Measurements from ENCODE around the gene DCHS2.

DCHS2 gene

DNA sequence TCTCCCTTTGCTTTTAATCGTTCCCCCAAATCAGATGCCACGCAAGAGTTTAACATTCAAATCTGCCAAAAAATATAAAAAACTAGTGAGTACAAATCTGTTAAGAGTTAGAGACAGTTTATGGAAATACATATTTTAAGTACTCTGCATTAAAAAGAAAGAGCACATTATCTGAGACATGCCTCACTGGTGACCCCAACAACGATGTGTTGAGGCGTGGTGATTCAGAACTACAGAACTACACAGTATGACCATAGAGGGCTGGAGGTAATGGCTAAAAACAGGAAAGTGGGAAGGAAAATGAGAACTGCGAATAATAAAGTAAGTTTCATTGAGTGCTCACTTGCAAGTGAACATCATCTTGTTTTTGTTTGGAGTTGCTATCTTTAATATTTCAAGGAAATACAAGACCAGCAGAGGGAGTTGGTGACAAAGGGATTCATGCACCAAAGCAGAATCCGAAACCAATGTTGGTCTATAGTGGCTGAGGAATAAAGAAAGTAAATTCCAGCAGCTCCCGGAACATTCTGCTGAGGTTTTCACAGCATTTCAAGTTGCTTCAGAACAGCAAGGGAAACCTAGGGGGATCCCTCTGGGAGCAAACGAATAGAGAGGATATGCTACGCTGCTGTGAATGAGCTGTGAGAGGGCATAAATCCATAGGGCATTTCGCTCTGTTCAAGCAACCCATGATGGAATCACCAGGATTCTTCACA is 92.2 kb downstream of the DCHS2 start:
- 86% methylated on average over 6 of the region's 10 CpGs for WGBS, 2 experiments (ENCODE audit: insufficient coverage in 2 of 2)
- Histone ChIP-seq H3K9me3 (ENCODE audit: control insufficient read depth, low read length) (no peaks in the 10 kb centered on the region), H3K27ac (ENCODE audit: low read depth, low read length, severe bottlenecking) (no peak overlapping the region), H3K4me1 (ENCODE audit: control insufficient read depth, insufficient read depth, low read length, poor library complexity, severe bottlenecking) (no peaks in the 10 kb centered on the region), H3K4me3 (ENCODE audit: extremely low read depth, insufficient read depth, low read length, poor library complexity, severe bottlenecking) (no peak overlapping the region), H3K36me3 (ENCODE audit: control insufficient read depth, insufficient read depth, low read length) (no peaks in the 10 kb centered on the region)

DNA sequence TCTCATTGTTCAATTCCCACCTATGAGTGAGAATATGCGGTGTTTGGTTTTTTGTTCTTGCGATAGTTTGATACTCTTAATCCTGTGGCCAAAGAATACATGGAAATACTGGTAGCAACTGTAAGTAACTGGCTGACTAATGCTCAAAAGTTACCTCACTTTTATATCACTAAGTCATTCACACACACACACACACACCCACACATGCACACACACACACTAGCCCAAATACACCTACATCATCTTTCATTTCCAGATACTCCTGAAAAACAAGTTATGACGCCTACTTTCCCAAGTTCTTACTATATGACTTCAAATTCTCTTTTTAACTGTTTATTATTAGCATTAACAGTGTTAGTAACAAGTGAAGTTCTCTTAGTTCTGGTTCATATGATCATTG is 101.3 kb downstream of the DCHS2 start:
- Histone ChIP-seq H3K36me3 (ENCODE audit: control insufficient read depth, insufficient read depth, low read length) (no peaks in the 10 kb centered on the region), H3K4me3 (ENCODE audit: extremely low read depth, insufficient read depth, low read length, poor library complexity, severe bottlenecking) (no peak overlapping the region), H3K4me1 (ENCODE audit: control insufficient read depth, insufficient read depth, low read length, poor library complexity, severe bottlenecking) (no peaks in the 10 kb centered on the region), H3K27ac (ENCODE audit: low read depth, low read length, severe bottlenecking) (no peak overlapping the region), H3K9me3 (ENCODE audit: control insufficient read depth, low read length) (no peaks in the 10 kb centered on the region)
- WGBS, 2 experiments (ENCODE audit: insufficient coverage in 2 of 2) = no CpG with 5 or more reads among the region's 3 CpGs

DNA sequence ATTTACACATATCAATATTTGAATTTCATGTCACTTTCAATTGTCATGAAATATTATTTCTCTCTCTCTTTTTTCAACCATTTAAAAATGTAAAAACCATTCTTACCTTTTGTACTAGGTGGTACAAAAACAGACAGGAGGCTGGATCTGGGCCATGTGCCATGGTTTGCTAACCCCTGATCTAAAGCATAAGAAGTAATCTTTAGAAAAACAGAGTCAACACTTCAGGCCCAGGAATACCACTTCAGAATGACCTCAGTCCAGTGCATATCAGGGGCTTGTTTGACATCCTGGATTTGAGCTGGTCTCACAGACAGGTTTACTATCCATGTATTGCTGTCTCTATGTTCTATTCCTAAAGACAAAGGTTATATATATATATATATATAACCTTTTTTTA is 102.5 kb downstream of the DCHS2 start:
- no peak overlapping the region for H3K4me3 ChIP-seq (ENCODE audit: extremely low read depth, insufficient read depth, low read length, poor library complexity, severe bottlenecking)
- no peak overlapping the region for H3K27ac ChIP-seq (ENCODE audit: low read depth, low read length, severe bottlenecking)
- no peaks in the 10 kb centered on the region for H3K4me1 ChIP-seq (ENCODE audit: control insufficient read depth, insufficient read depth, low read length, poor library complexity, severe bottlenecking)
- H3K36me3 ChIP-seq (ENCODE audit: control insufficient read depth, insufficient read depth, low read length) = no peaks in the 10 kb centered on the region
- no peaks in the 10 kb centered on the region for H3K9me3 ChIP-seq (ENCODE audit: control insufficient read depth, low read length)

DNA sequence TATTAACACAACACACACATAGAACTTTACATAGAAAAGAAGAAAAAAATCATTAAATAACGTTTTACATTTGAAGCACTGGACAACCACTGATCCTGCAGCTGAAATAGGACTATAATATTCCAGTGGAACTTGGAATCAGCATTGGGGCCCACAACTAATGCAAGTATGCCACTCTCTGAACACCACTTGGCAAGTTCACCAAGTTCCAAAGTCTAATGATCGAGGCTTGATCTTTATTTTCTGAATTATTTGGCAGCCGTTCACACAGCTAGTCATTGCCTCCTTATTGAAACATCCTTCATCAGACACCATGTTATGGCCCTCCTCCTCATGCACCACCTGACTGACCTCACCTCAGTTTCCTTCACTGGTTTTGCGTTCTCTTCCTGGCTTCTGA is 107.6 kb downstream of the DCHS2 start:
- no peaks in the 10 kb centered on the region for H3K36me3 ChIP-seq (ENCODE audit: control insufficient read depth, insufficient read depth, low read length)
- no peak overlapping the region for H3K4me3 ChIP-seq (ENCODE audit: extremely low read depth, insufficient read depth, low read length, poor library complexity, severe bottlenecking)
- H3K4me1 ChIP-seq (ENCODE audit: control insufficient read depth, insufficient read depth, low read length, poor library complexity, severe bottlenecking) = no peaks in the 10 kb centered on the region
- 90 to 95% methylated on average over 3 to 4 of the region's 4 CpGs for WGBS, 2 experiments (ENCODE audit: insufficient coverage in 2 of 2)
- H3K9me3 ChIP-seq (ENCODE audit: control insufficient read depth, low read length) = no peaks in the 10 kb centered on the region
- H3K27ac ChIP-seq (ENCODE audit: low read depth, low read length, severe bottlenecking) = no peak overlapping the region

DNA sequence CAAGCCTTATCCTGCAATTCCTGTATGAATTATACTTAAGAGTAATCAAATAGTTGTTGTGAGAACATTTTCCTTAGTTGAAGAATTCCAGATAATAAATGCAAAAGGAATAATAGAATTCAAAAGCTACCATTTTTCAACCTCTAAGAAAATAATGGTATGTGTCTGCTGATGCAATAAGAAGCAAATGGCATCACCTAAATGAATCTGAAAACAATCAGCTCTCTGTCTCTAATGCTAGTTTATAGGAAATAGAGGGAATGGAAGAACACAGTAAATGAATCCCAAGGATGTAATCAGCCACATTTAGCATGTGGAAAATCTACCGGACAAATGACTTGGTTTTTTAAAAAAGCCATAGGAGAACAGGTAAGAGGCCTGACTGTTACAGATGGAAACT is 115.1 kb downstream of the DCHS2 start:
- Histone ChIP-seq H3K4me3 (ENCODE audit: extremely low read depth, insufficient read depth, low read length, poor library complexity, severe bottlenecking) (no peak overlapping the region), H3K36me3 (ENCODE audit: control insufficient read depth, insufficient read depth, low read length) (no peaks in the 10 kb centered on the region), H3K4me1 (ENCODE audit: control insufficient read depth, insufficient read depth, low read length, poor library complexity, severe bottlenecking) (no peaks in the 10 kb centered on the region), H3K27ac (ENCODE audit: low read depth, low read length, severe bottlenecking) (no peak overlapping the region), H3K9me3 (ENCODE audit: control insufficient read depth, low read length) (no peaks in the 10 kb centered on the region)
- WGBS, 2 experiments (ENCODE audit: insufficient coverage in 2 of 2) = 80 to 100% methylated on average over 1 of the region's 1 CpG

GRCh38 chr4:154368060-154368459 is 123.5 kb downstream of the DCHS2 start:
- Histone ChIP-seq H3K9me3 (ENCODE audit: control insufficient read depth, low read length) (no peaks in the 10 kb centered on the region), H3K4me3 (ENCODE audit: extremely low read depth, insufficient read depth, low read length, poor library complexity, severe bottlenecking) (no peak overlapping the region), H3K36me3 (ENCODE audit: control insufficient read depth, insufficient read depth, low read length) (no peaks in the 10 kb centered on the region), H3K4me1 (ENCODE audit: control insufficient read depth, insufficient read depth, low read length, poor library complexity, severe bottlenecking) (no peaks in the 10 kb centered on the region), H3K27ac (ENCODE audit: low read depth, low read length, severe bottlenecking) (no peak overlapping the region)
- 65 to 75% methylated on average over 2 of the region's 4 CpGs for WGBS, 2 experiments (ENCODE audit: insufficient coverage in 2 of 2)

- Histone ChIP-seq H3K9me3 (ENCODE audit: control insufficient read depth, low read length) (no peaks in the 10 kb centered on the region), H3K4me3 (ENCODE audit: extremely low read depth, insufficient read depth, low read length, poor library complexity, severe bottlenecking) (no peak overlapping the region)
These were observed 123.9 kb downstream of the DCHS2 start for GRCh38 chr4:154367659-154368058.

DNA sequence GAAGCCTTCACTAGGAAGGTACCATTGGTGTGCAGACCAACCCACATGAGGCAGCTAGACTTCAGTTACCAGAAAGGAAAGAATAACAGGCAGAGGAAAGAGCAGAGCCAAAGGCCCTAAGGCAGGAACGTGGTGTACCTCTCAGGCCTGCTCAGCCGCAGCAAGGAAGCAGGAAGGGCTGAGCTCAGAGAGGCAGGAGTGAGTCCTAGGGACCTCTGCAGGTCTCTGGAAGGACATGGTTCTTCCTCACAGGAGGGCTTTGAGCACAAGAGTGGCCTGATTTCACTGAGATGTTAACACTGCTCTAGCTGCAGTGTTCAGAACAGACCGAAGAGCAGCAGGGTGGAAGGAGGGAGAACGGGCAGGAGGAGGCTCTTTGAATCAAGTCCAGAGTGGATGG is 124.6 kb downstream of the DCHS2 start:
- Histone ChIP-seq H3K36me3 (ENCODE audit: control insufficient read depth, insufficient read depth, low read length) (no peaks in the 10 kb centered on the region), H3K27ac (ENCODE audit: low read depth, low read length, severe bottlenecking) (no peak overlapping the region), H3K4me3 (ENCODE audit: extremely low read depth, insufficient read depth, low read length, poor library complexity, severe bottlenecking) (no peak overlapping the region), H3K4me1 (ENCODE audit: control insufficient read depth, insufficient read depth, low read length, poor library complexity, severe bottlenecking) (no peaks in the 10 kb centered on the region), H3K9me3 (ENCODE audit: control insufficient read depth, low read length) (no peaks in the 10 kb centered on the region)
- 71 to 80% methylated on average over 4 of the region's 4 CpGs for WGBS, 2 experiments (ENCODE audit: insufficient coverage in 2 of 2)

More at GRCh38 chr4:154367659-154368058, 123.9 kb downstream of the DCHS2 start:
- Histone ChIP-seq H3K4me1 (ENCODE audit: control insufficient read depth, insufficient read depth, low read length, poor library complexity, severe bottlenecking) (no peaks in the 10 kb centered on the region), H3K27ac (ENCODE audit: low read depth, low read length, severe bottlenecking) (no peak overlapping the region), H3K36me3 (ENCODE audit: control insufficient read depth, insufficient read depth, low read length) (no peaks in the 10 kb centered on the region)
- WGBS, 2 experiments (ENCODE audit: insufficient coverage in 2 of 2) = 94 to 100% methylated on average over 2 of the region's 2 CpGs

- Histone ChIP-seq H3K27ac (ENCODE audit: low read depth, low read length, severe bottlenecking) (no peak overlapping the region), H3K36me3 (ENCODE audit: control insufficient read depth, insufficient read depth, low read length) (no peaks in the 10 kb centered on the region), H3K9me3 (ENCODE audit: control insufficient read depth, low read length) (no peaks in the 10 kb centered on the region), H3K4me1 (ENCODE audit: control insufficient read depth, insufficient read depth, low read length, poor library complexity, severe bottlenecking) (no peaks in the 10 kb centered on the region), H3K4me3 (ENCODE audit: extremely low read depth, insufficient read depth, low read length, poor library complexity, severe bottlenecking) (no peak overlapping the region)
- 70 to 86% methylated on average over 1 to 2 of the region's 7 CpGs for WGBS, 2 experiments (ENCODE audit: insufficient coverage in 2 of 2)
These were observed 127.3 kb downstream of the DCHS2 start for GRCh38 chr4:154364066-154364845.

DNA sequence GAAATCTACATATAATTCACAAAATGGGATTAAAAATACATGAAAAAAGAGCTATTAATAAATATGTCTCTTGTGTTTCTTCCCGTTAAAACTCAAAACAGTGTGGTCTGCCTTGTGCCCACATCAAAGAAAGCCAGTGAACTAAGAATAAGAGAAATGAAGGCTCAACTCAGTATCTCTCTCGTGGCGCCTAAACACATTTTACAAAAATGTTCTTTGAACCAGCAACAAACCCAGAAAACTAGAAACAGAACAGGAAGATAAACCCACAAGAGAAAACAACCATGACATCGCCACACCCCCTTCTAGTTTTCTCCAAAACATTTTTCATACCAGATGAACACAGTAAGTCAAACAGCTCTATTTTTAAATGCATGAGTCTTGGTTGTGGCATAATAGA is 130.1 kb downstream of the DCHS2 start:
- Histone ChIP-seq H3K9me3 (ENCODE audit: control insufficient read depth, low read length) (no peaks in the 10 kb centered on the region), H3K4me1 (ENCODE audit: control insufficient read depth, insufficient read depth, low read length, poor library complexity, severe bottlenecking) (no peaks in the 10 kb centered on the region), H3K27ac (ENCODE audit: low read depth, low read length, severe bottlenecking) (no peak overlapping the region), H3K36me3 (ENCODE audit: control insufficient read depth, insufficient read depth, low read length) (no peaks in the 10 kb centered on the region), H3K4me3 (ENCODE audit: extremely low read depth, insufficient read depth, low read length, poor library complexity, severe bottlenecking) (no peak overlapping the region)
- WGBS, 2 experiments (ENCODE audit: insufficient coverage in 2 of 2) = 85 to 86% methylated on average over 2 of the region's 4 CpGs

DNA sequence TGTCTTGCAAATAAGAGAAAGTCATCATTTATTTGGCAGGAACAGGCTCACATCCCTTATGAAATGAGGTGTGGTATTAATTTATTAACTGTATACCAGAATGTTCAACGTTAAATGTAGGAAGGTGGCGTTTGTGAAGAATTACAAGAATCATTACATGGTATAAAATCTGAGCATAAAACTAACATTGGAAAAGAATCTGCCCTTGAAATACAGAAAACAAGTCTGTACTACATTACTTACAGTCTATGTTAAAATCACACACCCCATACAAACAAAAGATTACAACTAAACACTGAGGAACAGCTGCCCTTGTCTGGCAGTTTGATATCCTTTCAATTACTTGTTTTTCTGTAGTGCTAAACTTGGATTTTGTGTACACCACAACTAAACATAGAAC is 131.1 kb downstream of the DCHS2 start:
- no peak overlapping the region for H3K27ac ChIP-seq (ENCODE audit: low read depth, low read length, severe bottlenecking)
- H3K9me3 ChIP-seq (ENCODE audit: control insufficient read depth, low read length) = no peaks in the 10 kb centered on the region
- H3K4me3 ChIP-seq (ENCODE audit: extremely low read depth, insufficient read depth, low read length, poor library complexity, severe bottlenecking) = no peak overlapping the region
- no CpG with 5 or more reads among the region's 2 CpGs for WGBS, 2 experiments (ENCODE audit: insufficient coverage in 2 of 2)
- H3K36me3 ChIP-seq (ENCODE audit: control insufficient read depth, insufficient read depth, low read length) = no peaks in the 10 kb centered on the region
- no peaks in the 10 kb centered on the region for H3K4me1 ChIP-seq (ENCODE audit: control insufficient read depth, insufficient read depth, low read length, poor library complexity, severe bottlenecking)

All from mesodermal cell (in vitro differentiated cells).